Measurements from ENCODE around the gene TOGARAM2.

Gene TOGARAM2

DNA sequence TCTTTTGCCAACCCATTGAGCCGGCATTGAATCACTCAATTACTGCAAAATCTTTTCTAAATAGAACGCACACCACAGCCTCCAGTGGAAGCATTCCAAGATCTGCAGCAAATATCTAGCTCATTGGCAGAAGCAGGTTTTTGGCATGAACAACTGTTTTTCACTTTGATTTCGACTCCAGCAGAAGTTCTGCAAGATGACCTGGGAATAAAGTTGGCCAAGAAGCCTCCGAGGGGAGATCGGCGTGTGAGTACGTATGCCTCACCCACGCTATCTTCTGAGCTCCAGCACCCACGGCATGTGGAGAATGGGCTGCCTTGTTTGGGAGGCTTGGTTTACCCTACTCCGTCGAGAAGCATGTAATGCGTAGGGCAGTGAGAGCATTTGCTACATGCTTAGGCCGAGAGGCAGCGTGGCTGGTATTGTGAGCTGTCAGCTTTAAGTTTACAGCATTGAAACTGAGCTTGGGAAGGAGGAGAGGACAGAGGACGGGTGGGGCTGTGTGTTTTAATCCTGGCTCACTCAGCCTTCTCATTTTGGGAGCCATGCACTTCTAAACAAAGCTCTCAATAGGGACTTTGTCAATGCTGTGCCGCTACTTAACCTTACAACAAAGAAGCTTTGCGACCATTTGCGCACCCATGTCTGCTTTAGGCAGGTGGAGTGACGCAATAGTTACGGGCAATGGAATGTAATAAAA lies 82.7 kb downstream of the TOGARAM2 start:
- H3K27ac ChIP-seq (ENCODE audit: low read length) = no peak overlapping the region
- H3K4me3 ChIP-seq (ENCODE audit: low read length) = no peak overlapping the region
- no peaks in the 10 kb centered on the region for H3K27me3 ChIP-seq (ENCODE audit: control insufficient read depth, insufficient read depth, low read length)

DNA sequence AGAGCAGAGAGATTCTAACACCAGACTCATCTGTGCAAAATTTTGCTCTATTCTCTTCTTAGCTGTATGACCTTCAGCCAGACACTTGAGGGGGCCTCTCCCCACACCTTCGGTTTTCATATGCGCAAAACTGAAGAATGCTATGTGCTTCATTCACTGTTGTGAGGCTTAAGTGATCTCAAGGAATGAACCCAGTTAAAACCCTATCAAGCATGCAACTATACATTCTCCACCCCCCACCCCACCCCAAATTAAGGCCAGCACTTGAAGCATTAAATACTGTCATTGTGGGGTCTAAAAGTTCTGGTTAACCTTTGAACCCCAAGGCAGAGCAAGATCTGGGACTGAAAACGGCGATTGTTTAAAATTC lies 83.2 kb downstream of the TOGARAM2 start:
- Histone ChIP-seq H3K9me3 (ENCODE audit: control insufficient read depth, low read depth, low read length) (no peaks in the 10 kb centered on the region), H3K4me3 (ENCODE audit: low read length) (no peak overlapping the region), H3K9ac (ENCODE audit: low read length) (no peak overlapping the region), H3K27ac (ENCODE audit: low read length) (no peak overlapping the region), H3K4me1 (ENCODE audit: control insufficient read depth, low read depth, low read length) (peaks cover 5% of the 10 kb centered on the region), H3K36me3 (ENCODE audit: control insufficient read depth, low read depth, low read length) (no peaks in the 10 kb centered on the region), H3K27me3 (ENCODE audit: control insufficient read depth, insufficient read depth, low read length) (no peaks in the 10 kb centered on the region)

More for the DNA sequence above, 82.7 kb downstream of the TOGARAM2 start:
- Histone ChIP-seq H3K4me1 (ENCODE audit: control insufficient read depth, low read depth, low read length) (peaks cover 5% of the 10 kb centered on the region), H3K36me3 (ENCODE audit: control insufficient read depth, low read depth, low read length) (no peaks in the 10 kb centered on the region), H3K9ac (ENCODE audit: low read length) (no peak overlapping the region), H3K9me3 (ENCODE audit: control insufficient read depth, low read depth, low read length) (no peaks in the 10 kb centered on the region)

DNA sequence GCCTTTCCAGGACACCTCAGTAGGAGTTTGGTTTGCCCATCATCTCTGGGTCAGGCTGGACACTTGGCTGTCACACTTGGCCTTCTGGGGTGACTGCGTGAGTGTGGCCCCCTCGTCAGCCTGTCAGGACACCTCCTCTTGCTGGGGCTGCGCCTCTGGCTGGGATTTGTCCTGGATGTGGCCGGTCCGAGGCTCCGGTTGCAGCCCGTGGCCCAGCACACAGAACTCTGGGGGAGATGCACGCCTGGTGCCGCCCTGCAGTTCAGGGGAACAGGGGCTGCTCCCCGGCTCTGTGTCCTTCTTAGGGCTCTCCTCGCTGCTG lies 83.6 kb downstream of the TOGARAM2 start:
- Histone ChIP-seq H3K9me3 (ENCODE audit: control insufficient read depth, low read depth, low read length) (no peaks in the 10 kb centered on the region), H3K9ac (ENCODE audit: low read length) (no peak overlapping the region), H3K4me1 (ENCODE audit: control insufficient read depth, low read depth, low read length) (peaks cover 5% of the 10 kb centered on the region), H3K36me3 (ENCODE audit: control insufficient read depth, low read depth, low read length) (no peaks in the 10 kb centered on the region), H3K4me3 (ENCODE audit: low read length) (no peak overlapping the region), H3K27me3 (ENCODE audit: control insufficient read depth, insufficient read depth, low read length) (no peaks in the 10 kb centered on the region), H3K27ac (ENCODE audit: low read length) (no peak overlapping the region)

DNA sequence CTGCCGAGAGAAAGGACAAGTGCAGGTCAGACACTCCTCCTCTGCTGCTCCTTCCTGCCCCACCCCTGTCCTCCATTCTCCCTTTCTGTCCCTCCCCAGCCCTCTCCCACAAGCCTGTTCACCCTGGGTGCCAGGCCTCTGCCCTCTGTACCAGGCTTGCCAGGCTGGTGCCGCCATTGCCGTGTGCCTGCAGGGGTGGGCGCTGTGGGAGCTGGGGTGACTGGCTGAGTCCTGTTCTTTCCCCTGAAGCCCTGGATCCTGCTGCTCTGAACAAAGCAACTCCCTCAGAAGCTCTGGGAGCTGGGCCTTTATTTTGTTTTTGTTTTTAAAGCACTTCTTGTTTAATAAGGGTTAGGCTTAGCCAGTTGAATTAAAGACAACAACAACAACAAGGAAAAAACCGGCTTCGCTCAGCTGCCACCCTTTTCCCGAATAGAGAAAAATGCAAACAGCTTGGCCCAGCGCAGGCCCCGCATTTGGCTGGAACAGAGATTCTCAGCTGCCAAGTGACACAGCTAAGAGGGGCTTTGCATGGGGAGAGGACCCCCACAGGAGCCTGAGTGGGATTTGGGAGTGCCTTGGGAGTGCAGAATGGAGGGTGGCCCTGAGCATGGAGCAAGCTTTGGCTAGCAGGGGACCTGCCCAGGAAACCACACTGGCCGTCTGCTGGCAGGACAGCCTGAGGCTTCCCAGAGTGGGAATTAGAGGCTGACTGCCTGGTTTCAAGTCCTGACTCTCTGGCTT lies 84.1 kb downstream of the TOGARAM2 start:
- no peak overlapping the region for H3K4me3 ChIP-seq (ENCODE audit: low read length)
- H3K9ac ChIP-seq (ENCODE audit: low read length) = no peak overlapping the region
- no peaks in the 10 kb centered on the region for H3K9me3 ChIP-seq (ENCODE audit: control insufficient read depth, low read depth, low read length)
- peaks cover 5% of the 10 kb centered on the region for H3K4me1 ChIP-seq (ENCODE audit: control insufficient read depth, low read depth, low read length)
- H3K27ac ChIP-seq (ENCODE audit: low read length) = no peak overlapping the region
- H3K27me3 ChIP-seq (ENCODE audit: control insufficient read depth, insufficient read depth, low read length) = no peaks in the 10 kb centered on the region
- no peaks in the 10 kb centered on the region for H3K36me3 ChIP-seq (ENCODE audit: control insufficient read depth, low read depth, low read length)

GRCh38 chr2:29066271-29066860 lies 85.3 kb downstream of the TOGARAM2 start:
- Histone ChIP-seq H3K36me3 (ENCODE audit: control insufficient read depth, low read depth, low read length) (no peaks in the 10 kb centered on the region), H3K4me3 (ENCODE audit: low read length) (no peak overlapping the region), H3K9me3 (ENCODE audit: control insufficient read depth, low read depth, low read length) (no peaks in the 10 kb centered on the region), H3K27me3 (ENCODE audit: control insufficient read depth, insufficient read depth, low read length) (no peaks in the 10 kb centered on the region), H3K27ac (ENCODE audit: low read length) (no peak overlapping the region), H3K9ac (ENCODE audit: low read length) (no peak overlapping the region), H3K4me1 (ENCODE audit: control insufficient read depth, low read depth, low read length) (peaks cover 5% of the 10 kb centered on the region)

GRCh38 chr2:29066997-29067605 lies 86.0 kb downstream of the TOGARAM2 start:
- Histone ChIP-seq H3K9ac (ENCODE audit: low read length) (no peak overlapping the region), H3K9me3 (ENCODE audit: control insufficient read depth, low read depth, low read length) (no peaks in the 10 kb centered on the region), H3K4me1 (ENCODE audit: control insufficient read depth, low read depth, low read length) (peaks cover 5% of the 10 kb centered on the region), H3K27ac (ENCODE audit: low read length) (no peak overlapping the region), H3K36me3 (ENCODE audit: control insufficient read depth, low read depth, low read length) (no peaks in the 10 kb centered on the region), H3K4me3 (ENCODE audit: low read length) (no peak overlapping the region), H3K27me3 (ENCODE audit: control insufficient read depth, insufficient read depth, low read length) (no peaks in the 10 kb centered on the region)

- Histone ChIP-seq H3K27me3 (ENCODE audit: control insufficient read depth, insufficient read depth, low read length) (no peaks in the 10 kb centered on the region), H3K4me3 (ENCODE audit: low read length) (no peak overlapping the region), H3K9me3 (ENCODE audit: control insufficient read depth, low read depth, low read length) (no peaks in the 10 kb centered on the region), H3K4me1 (ENCODE audit: control insufficient read depth, low read depth, low read length) (peaks cover 5% of the 10 kb centered on the region), H3K9ac (ENCODE audit: low read length) (no peak overlapping the region), H3K36me3 (ENCODE audit: control insufficient read depth, low read depth, low read length) (no peaks in the 10 kb centered on the region), H3K27ac (ENCODE audit: low read length) (no peak overlapping the region)
Measured at GRCh38 chr2:29068513-29068912, 87.4 kb downstream of the TOGARAM2 start.

DNA sequence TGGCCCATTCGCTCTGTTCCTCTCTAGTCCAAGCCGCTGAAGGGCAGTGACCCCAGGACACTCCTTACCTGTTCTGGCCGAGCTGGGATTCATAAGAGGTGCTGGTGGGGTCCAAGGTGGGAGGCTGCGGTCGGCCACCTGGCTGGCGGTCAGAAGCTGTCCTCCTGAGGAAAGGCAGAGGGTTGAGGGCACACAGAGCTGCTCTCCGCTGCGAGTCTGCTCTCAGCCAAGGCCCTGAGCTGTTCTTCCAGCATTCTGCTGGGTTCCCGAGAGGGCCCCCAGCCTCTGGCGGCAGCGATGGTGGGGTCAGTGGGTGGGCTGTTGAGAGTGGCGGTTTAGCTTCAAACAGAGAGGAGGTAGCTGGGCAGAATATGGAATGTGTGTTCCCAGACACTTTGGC lies 89.4 kb downstream of the TOGARAM2 start:
- peaks cover under 1% of the 10 kb centered on the region for H3K4me1 ChIP-seq (ENCODE audit: control insufficient read depth, low read depth, low read length)
- H3K36me3 ChIP-seq (ENCODE audit: control insufficient read depth, low read depth, low read length) = no peaks in the 10 kb centered on the region
- no peaks in the 10 kb centered on the region for H3K27me3 ChIP-seq (ENCODE audit: control insufficient read depth, insufficient read depth, low read length)
- H3K27ac ChIP-seq (ENCODE audit: low read length) = no peak overlapping the region
- no peak overlapping the region for H3K4me3 ChIP-seq (ENCODE audit: low read length)
- no peak overlapping the region for H3K9ac ChIP-seq (ENCODE audit: low read length)
- H3K9me3 ChIP-seq (ENCODE audit: control insufficient read depth, low read depth, low read length) = no peaks in the 10 kb centered on the region

GRCh38 chr2:29071032-29071975 lies 90.2 kb downstream of the TOGARAM2 start:
- H3K27ac ChIP-seq (ENCODE audit: low read length) = no peak overlapping the region
- H3K9me3 ChIP-seq (ENCODE audit: control insufficient read depth, low read depth, low read length) = no peaks in the 10 kb centered on the region
- H3K9ac ChIP-seq (ENCODE audit: low read length) = no peak overlapping the region
- no peaks in the 10 kb centered on the region for H3K27me3 ChIP-seq (ENCODE audit: control insufficient read depth, insufficient read depth, low read length)
- no peaks in the 10 kb centered on the region for H3K36me3 ChIP-seq (ENCODE audit: control insufficient read depth, low read depth, low read length)
- no peaks in the 10 kb centered on the region for H3K4me1 ChIP-seq (ENCODE audit: control insufficient read depth, low read depth, low read length)
- H3K4me3 ChIP-seq (ENCODE audit: low read length) = no peak overlapping the region

GRCh38 chr2:29072251-29072650 lies 91.2 kb downstream of the TOGARAM2 start:
- H3K4me3 ChIP-seq (ENCODE audit: low read length) = no peak overlapping the region
- H3K36me3 ChIP-seq (ENCODE audit: control insufficient read depth, low read depth, low read length) = no peaks in the 10 kb centered on the region
- no peak overlapping the region for H3K27ac ChIP-seq (ENCODE audit: low read length)
- H3K9ac ChIP-seq (ENCODE audit: low read length) = no peak overlapping the region
- H3K4me1 ChIP-seq (ENCODE audit: control insufficient read depth, low read depth, low read length) = no peaks in the 10 kb centered on the region
- H3K27me3 ChIP-seq (ENCODE audit: control insufficient read depth, insufficient read depth, low read length) = no peaks in the 10 kb centered on the region
- no peaks in the 10 kb centered on the region for H3K9me3 ChIP-seq (ENCODE audit: control insufficient read depth, low read depth, low read length)
